Measurements from ENCODE around the gene RNF115. TPM values are rescaled to one million over a fixed set of nuclear protein-coding genes. Genes with fewer than 3 reads are reported as not detected.
"Not testable (repeated sequence)": the region's sequence is repeated elsewhere in the genome, so short reads cannot be mapped to it uniquely, and the experiment has no call there.

The RNF115 gene
- total RNA-seq, 2 experiments from 2014 or later: 14.6 to 18.0 TPM

GRCh38 chr1:145812977-145813810 is 10.7 kb downstream of the RNF115 start:
- H3K36me3 Mint-ChIP-seq; H3K9me3 Mint-ChIP-seq (ENCODE audit: low read depth); H3K27ac Mint-ChIP-seq; ATAC-seq; H3K4me3 Mint-ChIP-seq; CTCF ChIA-PET; H3K4me1 Mint-ChIP-seq; H3K27me3 Mint-ChIP-seq; DNase-seq: not testable (repeated sequence)

GRCh38 chr1:145806844-145807243 is 17.1 kb downstream of the RNF115 start:
- Mint-ChIP-seq H3K9me3 (ENCODE audit: low read depth) (no peaks in the 10 kb centered on the region), H3K27ac (no peak overlapping the region), H3K4me3 (no peak overlapping the region), H3K36me3 (peaks cover 8% of the 10 kb centered on the region), H3K27me3 (no peaks in the 10 kb centered on the region), H3K4me1 (peaks cover 7% of the 10 kb centered on the region)
- CTCF ChIA-PET: interaction anchor here (1.6 to 2.6 kb wide), 2 partner anchors 17 to 39 kb away, joined by 4 to 7 read pairs; partner anchors contain the start of genes NUDT17, POLR3C and RNF115
- ATAC-seq (no peak), DNase-seq (no peak)

- CTCF ChIA-PET: interaction anchor here (1.6 to 2.6 kb wide), 2 partner anchors 18 to 39 kb away, joined by 4 to 7 read pairs; partner anchors contain the start of genes NUDT17, POLR3C and RNF115
- ATAC-seq: no peak
Observed at GRCh38 chr1:145806408-145806807, 17.5 kb downstream of the RNF115 start.

GRCh38 chr1:145805057-145805456 is 18.8 kb downstream of the RNF115 start:
- CTCF ChIA-PET: interaction anchor here (1.6 kb wide), 1 partner anchor 19 kb away, joined by 4 read pairs; the partner anchor contains the start of genes POLR3C and RNF115
- Mint-ChIP-seq H3K9me3 (ENCODE audit: low read depth) (no peaks in the 10 kb centered on the region), H3K4me1 (peaks cover 7% of the 10 kb centered on the region), H3K36me3 (peaks cover 16% of the 10 kb centered on the region), H3K4me3 (no peak overlapping the region), H3K27ac (no peak overlapping the region), H3K27me3 (no peaks in the 10 kb centered on the region)
- no peak for ATAC-seq
- DNase-seq: no peak

More at GRCh38 chr1:145806408-145806807, 17.5 kb downstream of the RNF115 start:
- H3K36me3 Mint-ChIP-seq: peaks cover 11% of the 10 kb centered on the region
- no peaks in the 10 kb centered on the region for H3K9me3 Mint-ChIP-seq (ENCODE audit: low read depth)
- H3K4me1 Mint-ChIP-seq: peaks cover 7% of the 10 kb centered on the region
- DNase-seq: no peak
- H3K27me3 Mint-ChIP-seq: no peaks in the 10 kb centered on the region
- H3K4me3 Mint-ChIP-seq: no peak overlapping the region
- H3K27ac Mint-ChIP-seq: no peak overlapping the region

GRCh38 chr1:145804235-145805045 is 19.5 kb downstream of the RNF115 start:
- H3K27ac Mint-ChIP-seq: no peak overlapping the region
- no peak for DNase-seq
- H3K9me3 Mint-ChIP-seq (ENCODE audit: low read depth): peaks cover 3% of the 10 kb centered on the region
- CTCF ChIA-PET: no interaction called here
- H3K27me3 Mint-ChIP-seq: no peaks in the 10 kb centered on the region
- peaks cover 23% of the 10 kb centered on the region for H3K36me3 Mint-ChIP-seq
- H3K4me1 Mint-ChIP-seq: peaks cover 7% of the 10 kb centered on the region
- H3K4me3 Mint-ChIP-seq: no peak overlapping the region
- ATAC-seq: no peak

- Mint-ChIP-seq H3K36me3 (peaks cover 55% of the 10 kb centered on the region), H3K4me1 (peaks cover 6% of the 10 kb centered on the region), H3K27ac (no peak overlapping the region), H3K9me3 (ENCODE audit: low read depth) (peaks cover 24% of the 10 kb centered on the region), H3K27me3 (no peaks in the 10 kb centered on the region), H3K4me3 (no peak overlapping the region)
- no peak for DNase-seq
- ATAC-seq: no peak
- CTCF ChIA-PET: no interaction called here
Observed at GRCh38 chr1:145799806-145800205, 24.1 kb downstream of the RNF115 start.

- Mint-ChIP-seq H3K9me3 (ENCODE audit: low read depth) (peaks cover 24% of the 10 kb centered on the region), H3K4me3 (no peak overlapping the region), H3K4me1 (peaks cover 10% of the 10 kb centered on the region), H3K36me3 (peaks cover 68% of the 10 kb centered on the region), H3K27ac (no peak overlapping the region), H3K27me3 (no peaks in the 10 kb centered on the region)
- no peak for DNase-seq
- ATAC-seq: no peak
- CTCF ChIA-PET: interaction anchor here (0.6 kb wide), 1 partner anchor 76 kb away, joined by 3 read pairs; no protein-coding TSS in a partner anchor
Observed at GRCh38 chr1:145796753-145797152, 27.1 kb downstream of the RNF115 start.

- no peak overlapping the region for H3K4me3 Mint-ChIP-seq
- peaks cover 10% of the 10 kb centered on the region for H3K4me1 Mint-ChIP-seq
- H3K36me3 Mint-ChIP-seq: peaks cover 63% of the 10 kb centered on the region
- ATAC-seq: no peak
- H3K27ac Mint-ChIP-seq: no peak overlapping the region
- no peaks in the 10 kb centered on the region for H3K27me3 Mint-ChIP-seq
- no peak for DNase-seq
- CTCF ChIA-PET: interaction anchor here (0.8 kb wide), 1 partner anchor 57 kb away, joined by 5 read pairs; no protein-coding TSS in a partner anchor
- H3K9me3 Mint-ChIP-seq (ENCODE audit: low read depth): peaks cover 24% of the 10 kb centered on the region
Observed at GRCh38 chr1:145795257-145795881, 28.5 kb downstream of the RNF115 start.

GRCh38 chr1:145792484-145792883 is 31.4 kb downstream of the RNF115 start:
- CTCF ChIA-PET: no interaction called here
- Mint-ChIP-seq H3K4me3 (no peak overlapping the region), H3K9me3 (ENCODE audit: low read depth) (peaks cover 16% of the 10 kb centered on the region), H3K36me3 (peaks cover 46% of the 10 kb centered on the region), H3K4me1 (peaks cover 12% of the 10 kb centered on the region), H3K27me3 (no peaks in the 10 kb centered on the region), H3K27ac (no peak overlapping the region)
- no peak for DNase-seq
- ATAC-seq: no peak

- H3K27me3 Mint-ChIP-seq, ATAC-seq, H3K27ac Mint-ChIP-seq, CTCF ChIA-PET, DNase-seq, H3K4me3 Mint-ChIP-seq: not testable (repeated sequence)
- Mint-ChIP-seq H3K4me1 (peaks cover 13% of the 10 kb centered on the region), H3K9me3 (ENCODE audit: low read depth) (peaks cover 12% of the 10 kb centered on the region), H3K36me3 (peaks cover 43% of the 10 kb centered on the region)
Observed at GRCh38 chr1:145791860-145792259, 32.0 kb downstream of the RNF115 start.

GRCh38 chr1:145788580-145788979 is 35.3 kb downstream of the RNF115 start:
- DNase-seq (no peak), ATAC-seq (no peak)
- peaks cover 33% of the 10 kb centered on the region for H3K36me3 Mint-ChIP-seq
- no peak overlapping the region for H3K4me3 Mint-ChIP-seq
- CTCF ChIA-PET: interaction anchor here (1.9 kb wide), 1 partner anchor 67 kb away, joined by 5 read pairs; no protein-coding TSS in a partner anchor
- no peaks in the 10 kb centered on the region for H3K27me3 Mint-ChIP-seq
- no peak overlapping the region for H3K27ac Mint-ChIP-seq
- H3K9me3 Mint-ChIP-seq (ENCODE audit: low read depth): no peaks in the 10 kb centered on the region
- peaks cover 29% of the 10 kb centered on the region for H3K4me1 Mint-ChIP-seq

GRCh38 chr1:145786271-145786670 is 37.6 kb downstream of the RNF115 start:
- H3K36me3 Mint-ChIP-seq: peaks cover 27% of the 10 kb centered on the region
- H3K4me3 Mint-ChIP-seq: no peak overlapping the region
- no peaks in the 10 kb centered on the region for H3K27me3 Mint-ChIP-seq
- peak; percentile 33 for ATAC-seq
- CTCF ChIA-PET: interaction anchor here (1.4 kb wide), 1 partner anchor 49 kb away, joined by 3 read pairs; no protein-coding TSS in a partner anchor
- no peak for DNase-seq
- H3K27ac Mint-ChIP-seq: peak overlapping the region; percentile 20
- peaks cover 27% of the 10 kb centered on the region for H3K4me1 Mint-ChIP-seq
- H3K9me3 Mint-ChIP-seq (ENCODE audit: low read depth): no peaks in the 10 kb centered on the region

- Mint-ChIP-seq H3K27ac (no peak overlapping the region), H3K36me3 (peaks cover 29% of the 10 kb centered on the region), H3K4me3 (no peak overlapping the region), H3K4me1 (peaks cover 27% of the 10 kb centered on the region), H3K9me3 (ENCODE audit: low read depth) (no peaks in the 10 kb centered on the region), H3K27me3 (no peaks in the 10 kb centered on the region)
- no peak for DNase-seq
- CTCF ChIA-PET: interaction anchor here (1.4 kb wide), 1 partner anchor 48 kb away, joined by 3 read pairs; no protein-coding TSS in a partner anchor
- ATAC-seq: peak; percentile 36
Observed at GRCh38 chr1:145785547-145785946, 38.3 kb downstream of the RNF115 start.
